NK-92 (cell line): ENCODE results near the gene VAMP3.

ENCODE experiments used
- DNase-seq: peaks from one replicate; lab custom pipeline; 2025; ENCODE audit not compliant: unreplicated experiment; lab: John Stamatoyannopoulos, UW

The VAMP3 gene, protein sequence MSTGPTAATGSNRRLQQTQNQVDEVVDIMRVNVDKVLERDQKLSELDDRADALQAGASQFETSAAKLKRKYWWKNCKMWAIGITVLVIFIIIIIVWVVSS

DNA sequence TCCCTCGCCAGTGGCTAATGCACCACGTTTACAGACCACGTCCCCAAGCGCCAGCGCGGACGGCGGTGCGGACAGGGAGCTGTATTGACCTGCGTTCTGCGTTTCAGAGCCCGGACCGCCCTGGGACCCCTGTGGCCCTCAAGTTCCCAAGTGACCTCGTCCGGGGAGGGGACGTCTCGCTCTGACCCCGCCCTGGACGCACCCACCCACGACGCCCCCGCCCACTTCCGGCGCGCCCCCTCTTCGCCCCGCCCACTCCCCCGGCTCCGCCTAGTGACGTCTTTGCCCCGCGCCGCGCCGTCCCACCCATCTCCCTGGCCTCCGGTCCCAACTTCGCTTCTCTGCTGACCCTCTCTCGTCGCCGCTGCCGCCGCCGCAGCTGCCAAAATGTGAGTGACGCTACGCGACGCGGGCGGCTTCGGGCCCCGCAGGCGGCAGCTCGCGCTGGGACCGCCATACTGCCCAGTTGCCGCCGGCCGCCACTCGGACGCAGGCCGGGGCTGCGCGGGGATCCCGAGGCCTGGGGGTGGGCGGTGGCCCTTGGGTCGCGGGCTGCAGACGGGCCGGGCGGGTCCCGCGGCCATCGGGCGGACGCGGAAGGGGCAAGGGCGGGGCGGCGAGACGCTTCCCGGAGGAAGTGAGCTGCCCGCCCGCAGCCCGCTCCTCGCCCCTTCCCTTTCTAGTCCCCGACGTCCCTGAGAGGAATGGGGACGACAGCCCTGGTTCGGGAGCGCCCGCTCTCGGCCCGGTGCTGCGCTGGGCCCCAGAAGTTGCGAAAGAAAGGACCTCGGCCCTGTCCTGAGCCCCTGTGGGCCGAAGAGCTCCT is at the start of gene VAMP3:
Gene VAMP3, plus strand, starts transcription at position 300 of the 826 bp plus-strand sequence. Its CDS starts 88 bp downstream, at position 388.
- no peak for DNase-seq

DNA sequence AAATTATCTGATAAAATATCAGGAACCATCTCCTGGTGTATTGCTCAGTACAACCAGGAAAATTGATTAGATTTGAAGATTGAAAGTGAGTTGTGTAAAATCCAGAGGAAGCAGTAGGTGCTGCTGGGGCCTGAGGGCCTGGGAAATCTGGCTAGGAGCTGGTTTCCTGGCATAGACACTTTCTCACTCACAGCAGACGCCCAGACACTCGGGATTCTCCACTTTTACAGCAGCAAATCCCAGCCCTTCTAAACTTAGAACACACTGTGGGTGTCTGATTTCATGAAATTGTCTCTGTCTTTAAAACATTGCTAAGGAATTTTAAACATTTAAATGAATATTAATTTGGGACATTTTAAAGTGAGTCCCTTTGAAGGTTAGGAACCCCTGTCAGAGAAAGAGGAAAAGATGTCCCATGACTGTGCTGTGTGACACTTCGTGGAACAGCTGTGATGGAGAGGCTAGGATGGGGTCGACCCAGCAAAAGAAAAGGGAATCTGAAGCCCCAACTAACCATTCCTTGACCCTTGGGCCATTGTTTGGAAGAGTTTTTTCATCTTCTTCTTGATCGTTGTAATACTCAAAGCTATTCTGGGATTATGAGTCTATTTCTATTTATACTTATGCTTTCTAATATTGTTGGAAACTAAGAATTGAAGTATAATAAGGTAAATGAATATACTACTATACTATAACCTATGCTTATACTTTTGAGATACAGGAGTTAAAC is 49.0 kb upstream of the VAMP3 start:
- DNase-seq = no peak

DNA sequence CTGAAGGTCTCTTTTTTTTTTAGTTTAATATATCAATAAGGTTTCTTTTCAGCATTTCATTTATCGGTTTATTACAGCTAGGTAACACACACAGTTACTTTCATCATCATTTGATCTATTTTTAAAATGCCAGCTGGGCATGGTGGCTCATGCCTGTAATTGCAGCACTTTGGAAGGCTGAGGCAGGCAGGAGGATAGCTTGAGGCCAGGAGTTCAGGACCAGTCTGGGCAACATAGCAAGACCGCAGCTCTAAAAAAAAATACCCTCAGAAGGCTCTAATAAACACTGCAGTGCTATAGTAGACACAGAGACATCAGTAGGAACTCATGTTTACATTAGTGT is 48.5 kb upstream of the VAMP3 start:
- DNase-seq = no peak

DNA sequence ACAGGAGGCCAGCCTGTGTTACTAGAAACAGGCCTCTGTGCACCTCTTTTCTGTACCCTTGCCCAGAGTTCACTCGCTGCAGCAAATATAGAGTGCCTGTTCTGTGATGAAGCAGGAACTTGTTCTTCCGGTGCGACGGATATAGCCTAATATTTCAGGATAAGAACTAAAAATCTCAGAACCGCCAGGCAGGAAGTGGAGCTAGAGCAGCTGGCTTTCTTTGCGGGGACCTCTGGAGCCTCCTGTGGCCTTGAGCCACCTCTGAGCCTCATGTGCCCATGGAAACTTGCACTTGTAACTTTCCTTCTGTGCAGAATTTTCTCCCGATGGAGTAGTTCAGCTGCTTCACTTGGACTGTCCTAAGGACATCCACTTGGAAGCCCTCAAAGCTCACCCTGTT is 44.5 kb upstream of the VAMP3 start:
- no peak for DNase-seq

DNA sequence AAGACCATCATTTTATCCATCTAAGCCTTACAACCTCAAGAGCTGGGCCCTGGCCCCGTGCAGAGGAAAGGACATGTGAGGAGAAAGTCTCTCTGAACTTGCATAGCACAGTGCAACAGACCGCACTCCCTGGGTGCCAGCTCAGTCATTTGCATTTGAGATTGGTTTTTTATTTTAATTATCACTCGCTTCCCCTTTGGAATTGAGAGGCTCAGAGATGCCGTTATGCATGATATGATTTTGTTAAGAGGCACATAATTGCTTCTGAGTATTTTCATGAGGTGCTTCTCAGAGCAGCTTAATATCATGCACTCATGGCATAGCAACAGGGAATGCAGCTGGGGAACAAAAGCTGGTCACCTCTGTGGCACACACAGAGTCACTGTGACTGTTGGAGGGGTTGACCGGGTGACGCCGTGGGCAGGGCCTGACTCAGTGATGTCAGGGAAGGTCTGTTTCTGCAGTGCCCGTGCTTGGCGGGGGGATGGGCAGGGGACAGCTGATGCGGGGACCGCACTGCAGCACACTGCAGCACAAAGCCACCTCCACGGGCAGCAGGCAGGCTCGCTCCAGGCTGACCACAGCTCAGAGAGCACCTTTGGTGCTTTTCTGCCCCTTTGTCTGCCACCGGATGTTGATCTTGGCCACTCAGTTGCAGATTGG is 43.2 kb upstream of the VAMP3 start:
- DNase-seq = no peak

DNA sequence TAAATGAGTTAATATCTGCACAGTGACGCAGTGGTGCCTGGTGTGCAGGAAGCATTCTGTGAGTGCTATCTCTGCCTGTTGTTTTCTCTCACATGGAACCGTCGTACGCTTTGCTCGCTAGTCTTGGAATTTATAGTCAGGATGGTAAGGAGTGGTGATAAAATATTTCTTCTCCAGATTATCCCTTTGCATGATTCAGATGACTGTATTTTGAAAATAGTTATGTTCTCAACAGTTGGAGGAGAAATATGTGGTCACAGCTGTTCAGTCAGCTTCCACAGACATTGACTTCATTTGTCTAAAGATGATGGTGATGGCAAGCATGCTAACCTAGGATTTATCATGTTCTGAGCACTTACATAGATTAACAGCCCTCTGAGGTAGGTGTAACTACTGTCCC is 41.3 kb upstream of the VAMP3 start:
- DNase-seq = no peak

DNA sequence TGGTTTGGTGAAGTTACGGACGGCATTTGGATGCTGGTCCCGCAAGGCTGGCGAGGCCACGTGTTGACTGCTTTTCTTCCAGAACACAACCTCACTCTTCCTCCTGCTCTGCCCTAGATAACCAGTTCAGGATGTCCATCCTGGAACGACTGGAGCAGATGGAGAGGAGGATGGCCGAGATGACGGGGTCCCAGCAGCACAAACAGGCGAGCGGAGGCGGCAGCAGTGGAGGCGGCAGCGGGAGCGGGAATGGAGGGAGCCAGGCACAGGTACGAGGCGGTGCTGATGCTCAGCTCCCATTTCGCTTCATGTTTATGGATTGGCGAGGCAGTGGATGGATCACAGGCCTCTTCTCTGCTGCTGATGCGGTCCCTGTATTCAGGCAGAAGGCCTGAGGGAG is 38.8 kb upstream of the VAMP3 start:
- no peak for DNase-seq

DNA sequence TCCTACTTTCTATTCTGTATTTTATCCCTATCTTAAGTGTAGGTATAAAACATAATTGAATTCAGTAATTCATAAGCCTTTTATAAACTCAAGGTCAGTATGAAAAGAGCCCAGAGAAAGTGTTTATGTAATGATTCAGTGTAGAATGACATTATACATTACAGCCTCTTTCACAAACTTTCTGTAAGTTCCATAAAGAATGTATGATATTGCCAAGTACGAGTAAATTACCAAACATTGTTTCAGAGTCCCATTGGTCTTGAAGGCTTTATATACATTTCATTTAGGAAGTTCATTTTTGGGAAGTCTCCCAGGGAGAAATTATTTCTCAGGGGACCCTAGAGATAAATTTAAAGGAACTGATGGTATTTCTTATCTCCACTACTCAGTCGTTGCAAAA is 37.8 kb upstream of the VAMP3 start:
- no peak for DNase-seq

DNA sequence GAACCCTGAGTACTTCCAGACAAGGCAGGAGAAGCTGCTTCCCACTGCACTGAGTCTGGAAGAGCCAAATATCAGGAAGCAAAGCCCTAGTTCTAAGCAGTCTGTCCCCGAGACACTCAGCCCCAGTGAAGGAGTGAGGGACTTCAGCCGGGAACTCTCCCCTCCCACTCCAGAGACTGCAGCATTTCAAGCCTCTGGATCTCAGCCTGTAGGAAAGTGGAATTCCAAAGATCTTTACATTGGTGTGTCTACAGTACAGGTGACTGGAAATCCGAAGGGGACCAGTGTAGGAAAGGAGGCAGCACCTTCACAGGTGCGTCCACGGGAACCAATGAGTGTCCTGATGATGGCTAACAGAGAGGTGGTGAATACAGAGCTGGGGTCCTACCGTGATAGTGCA is 33.1 kb upstream of the VAMP3 start:
- DNase-seq = no peak

DNA sequence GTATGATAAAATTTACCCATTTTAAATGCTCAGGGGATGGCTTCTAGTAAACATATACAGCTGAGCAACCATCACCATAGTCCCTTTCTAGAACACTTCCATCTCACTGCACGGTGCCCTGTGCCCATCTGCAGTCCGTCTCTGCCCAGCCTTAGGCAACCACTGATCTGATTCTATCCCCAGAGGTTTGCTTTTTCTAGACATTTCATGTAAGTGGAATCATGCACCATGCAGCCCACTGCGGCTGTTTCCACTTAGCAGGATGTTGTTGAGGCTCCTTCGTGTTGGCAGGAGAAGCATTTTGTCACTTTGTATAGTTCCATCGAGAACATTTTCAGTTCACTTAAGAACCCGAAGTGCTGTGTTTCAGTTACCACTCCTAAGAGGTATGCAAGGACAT is 27.8 kb upstream of the VAMP3 start:
- no peak for DNase-seq

DNA sequence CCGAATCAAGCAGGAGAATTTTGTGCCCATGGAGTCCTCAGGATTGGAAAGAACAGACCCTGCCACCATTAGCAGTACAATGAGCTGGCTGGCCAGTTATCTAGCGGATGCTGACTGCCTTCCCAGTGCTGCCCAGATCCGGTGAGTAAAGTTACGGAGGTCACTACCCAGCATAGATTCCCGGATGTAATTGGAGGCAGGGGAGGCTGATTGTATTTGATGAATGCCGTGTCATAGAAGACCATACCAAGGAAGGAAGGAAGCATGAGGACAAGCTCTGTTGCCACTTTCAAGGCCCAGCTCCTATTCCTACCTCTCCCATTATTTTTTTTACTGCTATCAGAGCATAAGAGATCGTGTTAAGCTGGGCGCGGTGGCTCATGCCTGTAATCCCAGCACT is 26.2 kb upstream of the VAMP3 start:
- DNase-seq = no peak

DNA sequence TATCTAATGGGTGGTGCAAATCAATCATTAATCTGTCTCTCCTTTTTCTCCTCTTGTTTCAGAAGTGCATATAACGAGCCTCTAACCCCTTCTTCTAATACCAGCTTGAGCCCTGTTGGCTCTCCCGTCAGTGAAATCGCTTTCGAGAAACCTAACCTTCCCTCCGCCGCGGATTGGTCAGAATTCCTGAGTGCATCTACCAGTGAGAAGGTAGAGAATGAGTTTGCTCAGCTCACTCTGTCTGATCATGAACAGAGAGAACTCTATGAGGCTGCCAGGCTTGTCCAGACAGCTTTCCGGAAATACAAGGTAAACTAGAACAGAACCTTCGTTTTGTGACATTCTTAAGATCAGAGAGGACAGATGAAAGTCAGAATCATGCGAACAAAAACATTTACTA is 25.3 kb upstream of the VAMP3 start:
- DNase-seq = no peak

DNA sequence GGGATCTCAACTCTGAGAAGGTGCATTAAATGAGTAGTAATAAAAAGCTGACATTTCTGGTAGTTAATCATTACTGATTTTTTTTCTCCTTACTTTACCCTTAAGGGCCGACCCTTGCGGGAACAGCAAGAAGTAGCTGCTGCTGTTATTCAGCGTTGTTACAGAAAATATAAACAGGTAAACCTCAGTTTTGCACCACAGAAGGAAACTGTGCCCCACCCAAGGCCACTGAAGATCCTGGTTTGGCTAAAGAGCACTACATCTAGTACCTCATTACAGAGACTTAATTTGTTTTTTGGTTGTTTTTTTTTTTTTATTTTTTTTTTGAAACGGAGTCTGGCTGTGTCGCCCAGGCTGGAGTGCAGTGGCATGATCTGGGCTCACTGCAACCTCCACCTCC is 23.5 kb upstream of the VAMP3 start:
- no peak for DNase-seq

DNA sequence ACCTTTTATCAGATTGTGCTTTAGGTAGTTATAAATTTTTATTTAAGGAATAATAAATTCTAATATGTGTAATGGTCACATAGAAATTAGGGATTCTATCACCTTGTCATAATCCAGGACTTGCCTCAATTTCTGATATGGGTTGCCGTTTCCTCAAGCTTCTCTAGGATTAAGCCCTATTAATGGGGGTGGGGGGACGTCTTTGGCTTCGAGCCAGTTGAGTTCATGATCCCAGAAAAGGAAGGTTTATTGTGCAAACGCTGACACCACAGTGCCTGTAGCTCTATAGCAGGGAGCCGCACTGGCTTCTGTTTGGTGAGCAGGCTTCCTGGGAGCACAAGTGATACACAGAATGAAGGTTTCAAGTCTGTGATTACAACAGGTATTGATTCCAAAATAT is 22.0 kb upstream of the VAMP3 start:
- no peak for DNase-seq

DNA sequence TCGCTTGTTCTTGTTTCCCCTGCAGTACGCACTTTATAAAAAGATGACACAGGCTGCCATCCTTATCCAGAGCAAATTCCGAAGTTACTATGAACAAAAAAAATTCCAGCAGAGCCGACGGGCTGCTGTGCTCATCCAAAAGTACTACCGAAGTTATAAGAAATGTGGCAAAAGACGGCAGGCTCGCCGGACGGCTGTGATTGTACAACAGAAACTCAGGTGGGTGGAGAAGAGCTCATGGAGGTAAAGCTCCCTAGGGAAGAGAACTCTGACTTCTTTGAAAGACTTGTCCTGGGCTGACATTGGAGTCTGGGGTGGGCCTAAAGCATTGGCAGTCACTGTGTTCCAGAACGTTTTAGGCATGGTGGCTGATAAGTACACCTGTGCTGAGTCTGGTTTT is 19.9 kb upstream of the VAMP3 start:
- no peak for DNase-seq

DNA sequence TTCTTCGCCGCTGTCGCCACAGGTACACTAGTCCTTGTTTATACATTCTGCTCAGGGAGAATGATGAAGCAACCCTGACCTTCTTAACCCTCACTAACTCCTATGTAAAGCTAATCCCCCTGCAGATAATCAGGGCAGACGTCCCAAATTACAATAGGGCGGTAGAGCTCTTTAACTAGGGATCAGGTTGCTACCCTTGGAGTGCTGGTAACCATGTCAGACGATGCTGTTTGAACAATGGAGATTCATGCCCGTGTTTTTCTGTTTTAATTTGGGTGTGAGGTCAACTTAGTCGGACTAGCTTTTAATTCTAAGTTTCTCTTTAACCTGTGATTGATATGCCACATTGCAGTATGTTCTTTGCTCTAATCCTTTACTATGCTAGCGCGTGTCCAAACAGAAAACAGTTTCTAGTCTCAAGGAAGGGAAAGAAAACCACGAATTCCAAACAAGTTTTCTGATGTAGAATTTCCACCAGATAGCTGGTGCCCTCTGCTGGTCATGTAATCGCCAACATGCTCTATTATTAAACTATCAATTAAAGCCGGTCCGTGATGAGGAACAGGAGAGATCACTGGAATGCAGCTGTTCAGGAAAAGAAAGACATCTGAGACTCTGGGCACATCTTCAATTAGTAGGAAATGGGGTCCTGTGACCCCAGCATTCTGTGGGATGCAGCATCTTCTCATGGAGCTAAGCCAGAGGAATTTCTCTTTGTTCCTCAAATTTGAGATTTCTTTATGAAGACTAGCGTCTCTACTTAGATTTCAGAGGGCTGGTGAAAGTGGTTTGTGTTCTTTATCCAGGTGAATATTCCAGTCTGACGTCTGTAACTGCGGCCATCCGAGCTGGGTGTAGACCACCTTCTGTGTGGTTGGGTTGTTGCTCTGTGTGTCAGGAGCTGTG is 18.3 kb upstream of the VAMP3 start:
- DNase-seq = no peak

DNA sequence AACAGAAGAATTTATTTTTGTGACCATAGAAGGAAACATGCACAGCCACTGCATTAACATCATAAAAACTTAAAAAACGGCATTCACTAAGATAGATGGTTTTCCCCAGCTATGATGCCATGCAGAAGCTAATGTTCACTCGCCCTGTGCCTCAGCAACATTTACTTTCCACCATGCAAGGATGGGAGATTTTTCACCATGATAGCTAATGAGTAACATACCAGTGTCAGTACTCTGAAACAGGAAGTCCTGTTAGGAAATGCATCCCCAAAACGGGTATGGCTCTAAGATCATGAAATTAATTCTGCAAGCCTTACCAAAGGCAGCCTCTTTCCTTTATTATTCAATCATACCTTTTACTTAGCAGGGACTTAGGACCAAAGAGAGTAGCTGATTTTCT is 17.5 kb upstream of the VAMP3 start:
- DNase-seq = no peak

DNA sequence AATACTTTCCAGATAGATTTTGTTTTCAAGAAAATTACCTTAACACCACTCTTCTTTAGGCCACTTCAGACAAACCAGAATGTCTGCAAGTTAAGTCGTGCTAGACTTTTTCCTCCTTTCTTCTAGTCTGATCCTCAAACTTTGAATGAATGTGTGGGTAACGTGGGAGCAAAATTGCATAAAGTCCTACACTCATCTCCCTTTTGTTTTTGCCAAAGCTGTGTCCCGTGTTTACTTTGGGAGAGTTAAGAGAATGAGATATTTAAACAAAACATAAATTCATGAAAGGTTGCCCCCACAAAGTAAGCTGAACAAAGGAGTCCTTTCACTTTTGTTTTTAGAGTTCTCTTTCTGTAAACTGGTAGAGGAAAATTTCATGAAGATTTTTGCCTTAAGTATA is 16.9 kb upstream of the VAMP3 start:
- no peak for DNase-seq

DNA sequence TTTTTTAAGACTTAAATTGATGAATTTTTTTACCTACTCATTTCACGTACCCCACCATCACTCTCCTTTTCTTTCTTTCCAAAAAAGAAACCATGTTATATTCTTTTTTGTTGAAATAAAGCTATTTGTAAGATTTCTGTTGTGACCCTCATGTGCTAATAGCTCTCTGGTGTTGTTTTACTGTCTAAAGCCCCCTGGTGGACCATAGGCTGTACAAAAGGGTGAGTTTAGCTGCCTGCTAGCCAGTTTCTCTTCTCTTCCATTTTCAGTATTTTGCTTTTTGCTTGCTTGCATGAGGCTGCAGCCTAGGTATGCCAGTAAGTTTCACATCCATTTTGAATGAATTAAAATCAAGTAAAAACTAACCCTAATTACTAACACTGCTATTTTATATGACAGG is 15.6 kb upstream of the VAMP3 start:
- no peak for DNase-seq

DNA sequence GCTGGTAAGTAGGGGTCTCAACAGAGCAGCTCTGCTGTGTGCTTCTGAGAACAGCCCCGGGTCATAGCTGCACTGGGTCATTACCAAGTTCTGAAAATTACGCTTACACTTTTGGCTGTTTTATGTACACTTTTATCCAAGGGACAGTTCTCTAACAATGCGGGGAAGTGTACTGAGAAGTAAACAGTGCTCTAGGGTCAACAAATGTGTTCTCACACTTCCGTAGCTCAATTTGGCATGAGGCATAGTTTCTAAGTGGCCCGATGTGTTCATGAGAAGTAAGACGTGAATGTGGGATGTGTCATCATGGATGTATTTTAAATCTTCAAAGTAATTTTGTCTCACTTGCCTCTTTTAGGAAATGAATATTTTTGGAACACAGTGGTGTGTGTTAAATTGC is 10.9 kb upstream of the VAMP3 start:
- DNase-seq = no peak

DNA sequence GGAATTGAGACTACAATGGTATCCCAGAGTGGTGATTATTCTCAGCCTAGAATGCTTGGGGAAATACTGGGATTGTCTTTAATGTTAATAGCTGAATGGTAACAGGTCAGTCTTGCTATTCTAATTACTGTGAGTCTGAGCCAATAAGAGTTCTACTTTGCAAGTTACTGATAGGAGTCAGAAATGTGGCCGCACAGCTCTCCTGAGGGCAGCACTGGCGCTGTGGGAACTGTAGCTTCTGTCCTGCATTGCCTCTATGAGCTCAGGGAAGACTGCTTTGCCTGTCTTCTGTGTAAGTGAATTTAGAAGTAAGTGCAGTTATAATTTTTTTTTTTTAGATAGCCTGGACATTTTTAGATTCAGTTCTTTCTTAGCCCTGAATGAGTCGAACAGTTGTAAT is 10.0 kb upstream of the VAMP3 start:
- no peak for DNase-seq
